GM18909 (cell line): Measurements from ENCODE around the gene SULT1C4.
"Not testable (repeated sequence)": the region's sequence is repeated elsewhere in the genome, so short reads cannot be mapped to it uniquely, and the experiment has no call there.

Experiments used
- ATAC-seq: cut with Tn5 transposase; IDR thresholded peaks from one replicate; pipeline ENCODE4 v1.9.1; 2021; ENCODE audit warnings: mild to moderate bottlenecking; ENCODE audit not compliant: unreplicated experiment, poor library complexity

Gene SULT1C4

GRCh38 chr2:108377815-108378630 lies at the start of gene SULT1C4:
TSS of gene SULT1C4 (plus strand) at chr2:108377954. CDS start at chr2:108378338, 384 bp downstream.
- no peak for ATAC-seq

GRCh38 chr2:108329771-108330170 lies 48.0 kb upstream of the SULT1C4 start:
- no peak for ATAC-seq

GRCh38 chr2:108330979-108331378 lies 46.8 kb upstream of the SULT1C4 start:
- no peak for ATAC-seq

GRCh38 chr2:108345951-108346350 lies 31.8 kb upstream of the SULT1C4 start:
- no peak for ATAC-seq

- ATAC-seq: no peak
Measured at GRCh38 chr2:108346827-108347226, 30.9 kb upstream of the SULT1C4 start.

- no peak for ATAC-seq
Measured at GRCh38 chr2:108347786-108348185, 30.0 kb upstream of the SULT1C4 start.

GRCh38 chr2:108348816-108349570 lies 28.8 kb upstream of the SULT1C4 start:
- ATAC-seq: no peak

- no peak for ATAC-seq
Measured at GRCh38 chr2:108349571-108349928, 28.2 kb upstream of the SULT1C4 start.

- ATAC-seq: no peak
Measured at GRCh38 chr2:108351889-108352288, 25.9 kb upstream of the SULT1C4 start.

- ATAC-seq: no peak
Measured at GRCh38 chr2:108354136-108354535, 23.6 kb upstream of the SULT1C4 start.

- no peak for ATAC-seq
Measured at GRCh38 chr2:108355906-108356734, 21.6 kb upstream of the SULT1C4 start.

- ATAC-seq: not testable (repeated sequence)
Measured at GRCh38 chr2:108359336-108359735, 18.4 kb upstream of the SULT1C4 start.

GRCh38 chr2:108360776-108361468 lies 16.8 kb upstream of the SULT1C4 start:
- ATAC-seq: no peak

- ATAC-seq: no peak
Measured at GRCh38 chr2:108363024-108363907, 14.5 kb upstream of the SULT1C4 start.

- no peak for ATAC-seq
Measured at GRCh38 chr2:108363908-108364225, 13.9 kb upstream of the SULT1C4 start.

- no peak for ATAC-seq
Measured at GRCh38 chr2:108364676-108365297, 13.0 kb upstream of the SULT1C4 start.

GRCh38 chr2:108365656-108366055 lies 12.1 kb upstream of the SULT1C4 start:
- no peak for ATAC-seq

- no peak for ATAC-seq
Measured at GRCh38 chr2:108367014-108367413, 10.7 kb upstream of the SULT1C4 start.
